ENCODE data around the gene CTDSPL. TPM values are rescaled to one million over a fixed set of nuclear protein-coding genes. Genes with fewer than 3 reads are reported as not detected.
A peak's percentile ranks its signal among the peaks of the same experiment; 100 is the strongest.

Gene CTDSPL
- total and polyA plus RNA-seq, 2 of the 8 experiments (the other 6 are each of a cell fraction or from before 2014, with no cell fraction given) = 20.3 to 42.2 TPM

DNA sequence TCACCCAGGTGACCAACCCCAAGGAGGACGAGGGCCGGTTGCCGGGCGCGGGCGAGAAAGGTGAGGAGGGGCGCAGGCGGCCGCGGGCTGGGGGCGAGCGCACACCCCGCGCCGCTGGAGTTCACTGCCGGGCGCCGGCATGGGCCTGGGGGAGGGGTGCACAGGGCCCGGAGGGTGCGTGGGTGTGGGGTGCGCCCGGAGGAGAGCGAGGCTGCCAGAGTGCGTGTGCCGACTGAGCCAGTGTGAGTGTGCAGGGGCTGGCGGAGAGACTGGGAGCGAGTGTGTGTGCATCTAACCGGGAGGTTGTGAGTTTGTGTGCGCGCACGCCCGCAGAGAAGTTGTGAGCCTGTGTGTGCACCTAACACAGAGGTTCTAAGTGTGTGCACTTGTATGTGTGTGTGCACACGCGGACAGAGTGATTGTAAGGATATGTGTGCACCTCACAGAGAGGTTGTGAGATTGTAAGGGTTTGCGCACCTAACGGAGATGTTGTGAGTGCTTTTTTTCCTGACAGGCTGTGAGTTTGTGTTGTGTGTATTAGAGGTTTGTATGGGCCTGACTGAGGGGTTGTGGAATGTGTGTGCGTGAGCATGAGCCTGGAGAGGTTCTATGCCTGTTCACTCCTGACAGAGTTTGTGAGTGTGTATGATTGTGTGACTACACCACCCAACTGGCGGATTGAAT lies 681 bp downstream of the CTDSPL start:
- Histone ChIP-seq H2BK12ac (ENCODE audit: low read depth, low read length) (peak overlapping the region; percentile 55), H3K23me2 (ENCODE audit: low read depth, low read length) (peaks cover 14% of the 10 kb centered on the region), H3K27ac (ENCODE audit: low read depth, low read length) (no peak overlapping the region), H2AK5ac (ENCODE audit: low read depth, low read length) (peak overlapping the region; percentile 7), H3K14ac (ENCODE audit: insufficient read length) (no peak overlapping the region), H2AFZ (ENCODE audit: low read length) (0 out of 2 replicates have a peak overlapping the region, but pooled peaks have one; percentile 61), H2BK15ac (ENCODE audit: low read length) (peak overlapping the region; percentile 93; the same call in 1 of the 2 replicates), H3K23ac (ENCODE audit: insufficient read length) (no peak overlapping the region), H3K9ac (replicated peaks in 1 of 4; ENCODE audit: extremely low read depth in 1 of 4, low read depth in 3 of 4, low read length in 3 of 4) (peak overlapping the region; percentile 14 to 70 (median 40); a peak in 6 of 7 replicates), H4K8ac (ENCODE audit: extremely low read depth, insufficient read depth, low read length) (peak overlapping the region; percentile 35), H3K79me1 (ENCODE audit: low read depth, low read length) (no peaks in the 10 kb centered on the region; the same call in 1 of the 2 replicates), H3K4me2 (ENCODE audit: insufficient read depth in 1 of 2, low read depth in 2 of 2, low read length in 2 of 2) (peak overlapping the region; percentile 92 to 100), H4K20me1 (replicated peaks in 1 of 2; ENCODE audit: control insufficient read depth in 1 of 2, insufficient read depth in 2 of 2, low read length in 2 of 2) (peaks cover 2 to 4% of the 10 kb centered on the region in 2 experiments), H3K36me3 (ENCODE audit: control insufficient read depth in 2 of 4, insufficient read depth in 4 of 4, low read length in 3 of 4) (peaks cover 0 to 2% (median 0%) of the 10 kb centered on the region in 4 experiments; a peak in 1 of 8 replicates), H3K27me3 (replicated peaks in 1 of 4; ENCODE audit: control insufficient read depth in 3 of 4, extremely low read depth in 1 of 4, insufficient read depth in 3 of 4, low read length in 3 of 4) (peaks cover 0 to 10% (median 7%) of the 10 kb centered on the region in 4 experiments; a peak in 4 of 7 replicates), H2BK20ac (ENCODE audit: low read length) (peak overlapping the region; percentile 56; the same call in 1 of the 2 replicates), H2BK120ac (replicated peaks; ENCODE audit: low read depth, low read length) (peak overlapping the region; percentile 52), H4K5ac (ENCODE audit: insufficient read length, low read depth, low read length) (no peak overlapping the region), H3K18ac (ENCODE audit: extremely low read depth, low read length) (peak overlapping the region; percentile 96), H2BK5ac (ENCODE audit: low read depth, low read length) (peak overlapping the region; percentile 37; the same call in 1 of the 2 replicates), H4K91ac (replicated peaks; ENCODE audit: insufficient read length, low read length) (peak overlapping the region; percentile 3), H3K4ac (replicated peaks; ENCODE audit: insufficient read length, low read depth, low read length) (no peak overlapping the region), H3K4me1 (replicated peaks in 1 of 4; ENCODE audit: control insufficient read depth in 3 of 4, insufficient read depth in 4 of 4, low read length in 3 of 4) (peaks cover 6 to 15% (median 11%) of the 10 kb centered on the region in 4 experiments), H3K9me3 (ENCODE audit: insufficient read depth in 2 of 2, low read depth in 1 of 2, low read length in 1 of 2) (peaks cover 0 to 5% of the 10 kb centered on the region in 2 experiments; a peak in 1 of 4 replicates), H3K56ac (replicated peaks; ENCODE audit: insufficient read length, low read depth, low read length) (no peak overlapping the region), H3K79me2 (ENCODE audit: control insufficient read depth in 1 of 2, insufficient read depth in 2 of 2, low read length in 2 of 2) (peaks cover 4 to 46% of the 10 kb centered on the region in 2 experiments), H3K4me3 (ENCODE audit: extremely low read depth in 1 of 4, insufficient read depth in 2 of 4, low read depth in 3 of 4, low read length in 4 of 4) (peak overlapping the region; percentile 61 to 94 (median 78))
- ChIA-PET POLR2A (ENCODE audit: partially characterized antibody) (interaction anchor here (0.6 to 2.1 kb wide), 2 partner anchors 12 to 102 kb away, joined by 3 to 6 read pairs; no protein-coding TSS in a partner anchor), CTCF (ENCODE audit: partially characterized antibody) (interaction anchor here (1.3 to 4.0 kb wide), 2 partner anchors 105 to 112 kb away, joined by 8 to 23 read pairs; no protein-coding TSS in a partner anchor)
- DNase-seq (ENCODE audit: low read depth in 1 of 2, low spot score in 2 of 2) (peak in 1 of 2 experiments; percentile 67), FAIRE-seq (no peak)
- WGBS, 2 experiments (ENCODE audit: extremely low coverage in 1 of 2, insufficient coverage in 1 of 2, insufficient read length in 1 of 2, insufficient replicate concordance in 2 of 2, low coverage in 1 of 2, low lambda C conversion rate in 2 of 2, missing lambda C conversion rate in 1 of 2) = 12% methylated on average over 23 of the region's 38 CpGs; no CpG with 5 or more reads in 1 of the 2 experiments
- TF ChIP-seq, protein P1, sequence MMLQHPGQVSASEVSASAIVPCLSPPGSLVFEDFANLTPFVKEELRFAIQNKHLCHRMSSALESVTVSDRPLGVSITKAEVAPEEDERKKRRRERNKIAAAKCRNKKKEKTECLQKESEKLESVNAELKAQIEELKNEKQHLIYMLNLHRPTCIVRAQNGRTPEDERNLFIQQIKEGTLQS (IDR thresholded peaks at IDR 0.05; ENCODE audit: insufficient read depth, low read depth, low read length) = no peak
- TF ChIP-seq BCL11A (IDR thresholded peaks at IDR 0.05; ENCODE audit: low read depth in 2 of 2, low read length in 2 of 2) = no peak
- TF ChIP-seq EGR1 (IDR thresholded peaks at IDR 0.05; ENCODE audit: borderline replicate concordance, low read depth, low read length) = peak; percentile 26; the same call in 1 of the 2 replicates
- peak; percentile 19; the same call in 1 of the 2 replicates for TF ChIP-seq PHF8 (conservative IDR thresholded peaks at IDR 0.05; ENCODE audit: low read depth, low read length)
- peak; percentile 21 for TF ChIP-seq HDAC6 (IDR thresholded peaks at IDR 0.05; ENCODE audit: low read depth, low read length)
- no peak for TF ChIP-seq GTF2F1 (IDR thresholded peaks at IDR 0.05; ENCODE audit: borderline replicate concordance, low read depth, low read length)
- TF ChIP-seq RBBP5 (IDR thresholded peaks at IDR 0.05; ENCODE audit: borderline replicate concordance, low read depth, low read length) = peak; percentile 67; the same call in 1 of the 2 replicates
- TF ChIP-seq SAP30 (IDR thresholded peaks at IDR 0.05; ENCODE audit: insufficient read depth, insufficient replicate concordance, low read length) = no peak
- TF ChIP-seq KDM1A (IDR thresholded peaks at IDR 0.05; ENCODE audit: borderline replicate concordance, low read length) = peak; percentile 56; the same call in 1 of the 2 replicates
